Colon (tissue), 2 donors: Measurements from ENCODE around the gene NFATC4.
"Not testable (repeated sequence)": the region's sequence is repeated elsewhere in the genome, so short reads cannot be mapped to it uniquely, and the experiment has no call there.

ENCODE experiments used
- FAIRE-seq: peaks from 2 replicates; lab custom pipeline; 2012; peaks lifted over from hg19 to GRCh38; lab: Jason Lieb, UNC
- donor health status: control.
- donor health status: control.

The NFATC4 gene

GRCh38 chr14:24339284-24340151 is 28.5 kb upstream of the NFATC4 start, which contains the start of gene RIPK3:
Gene RIPK3 (minus strand): TSS chr14:24339991. CDS start chr14:24339826, 165 bp downstream.
- FAIRE-seq = no peak

- FAIRE-seq = no peak
Measured at GRCh38 chr14:24340606-24341005, 27.4 kb upstream of the NFATC4 start.

DNA sequence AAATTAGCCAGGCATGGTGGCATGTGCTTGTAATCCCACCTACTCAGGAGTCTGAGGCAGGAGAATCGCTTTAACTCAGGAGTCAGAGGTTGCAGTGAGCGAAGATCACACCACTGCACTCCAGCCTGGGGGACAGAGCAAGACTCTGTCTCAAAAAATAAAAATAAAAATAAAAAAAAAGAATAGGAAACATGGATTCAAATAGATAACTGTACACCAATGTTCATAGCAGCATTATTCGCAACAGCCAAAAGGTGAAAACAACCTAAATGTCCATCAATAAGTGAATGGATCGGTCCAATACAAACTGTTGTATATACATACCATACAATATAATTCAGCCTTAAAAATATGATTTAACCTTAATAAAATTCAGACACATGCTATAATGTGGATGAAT is 25.1 kb upstream of the NFATC4 start:
- no peak for FAIRE-seq

- FAIRE-seq = no peak
Measured at GRCh38 chr14:24343795-24344660, 24.0 kb upstream of the NFATC4 start.

- no peak for FAIRE-seq
Measured at GRCh38 chr14:24347134-24347533, 20.9 kb upstream of the NFATC4 start.

DNA sequence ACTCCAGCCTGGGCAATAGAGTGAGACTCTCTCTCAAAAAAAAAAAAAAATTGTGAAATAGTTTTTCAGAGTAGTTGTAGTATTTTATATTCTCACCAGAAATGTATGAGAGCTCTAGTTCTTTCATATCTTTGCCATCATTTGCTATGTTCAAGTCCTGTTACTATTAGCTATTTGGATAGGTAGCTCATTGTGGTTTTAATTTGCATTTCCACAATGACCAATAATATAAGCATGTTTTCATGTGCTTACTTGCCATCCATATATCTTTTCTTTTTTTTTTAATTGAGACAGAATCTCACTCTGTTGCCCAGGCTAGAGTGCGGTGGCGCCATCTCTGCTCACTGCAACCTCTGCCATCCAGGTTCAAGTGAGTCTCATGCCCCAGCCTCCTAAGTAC is 19.8 kb upstream of the NFATC4 start:
- FAIRE-seq = no peak

DNA sequence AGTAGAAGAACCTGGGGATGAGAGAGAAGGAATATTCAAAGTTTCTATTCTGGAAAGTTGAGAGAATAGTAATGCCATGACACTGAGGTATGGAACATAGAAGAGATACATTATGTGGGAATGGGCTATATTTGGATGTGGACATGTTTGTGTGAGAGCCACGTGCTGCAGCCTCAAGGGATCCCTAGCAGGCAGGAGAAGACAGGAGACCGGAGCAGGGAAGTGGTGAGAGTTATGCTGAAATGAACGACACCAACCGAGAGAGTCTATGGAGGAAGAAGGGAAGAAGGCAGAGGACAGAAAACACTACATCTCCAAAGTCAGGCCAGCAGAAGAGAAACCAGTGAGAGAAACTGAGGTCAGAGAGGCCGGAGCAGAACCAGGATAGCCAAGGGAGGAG is 18.2 kb upstream of the NFATC4 start:
- no peak for FAIRE-seq

DNA sequence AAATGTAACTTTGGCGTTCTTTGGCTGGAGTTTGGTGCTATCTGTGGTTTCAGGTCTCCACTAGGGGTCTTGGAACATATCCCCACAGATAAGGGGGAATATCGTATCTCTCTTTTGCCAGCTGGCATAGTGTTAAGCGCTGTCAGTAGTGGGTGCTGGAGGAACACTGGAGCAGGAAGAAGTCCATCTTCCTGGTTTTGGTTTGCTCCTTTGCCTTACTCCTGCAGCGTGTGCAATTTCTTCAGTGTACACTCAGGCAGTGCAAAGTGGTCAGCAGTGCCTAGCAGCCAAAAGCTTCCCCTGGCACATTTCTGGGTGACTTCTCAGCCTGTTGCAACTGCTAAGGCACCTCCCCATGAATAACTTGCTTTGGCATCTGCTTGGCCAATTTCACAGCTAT is 16.5 kb upstream of the NFATC4 start:
- FAIRE-seq = no peak

GRCh38 chr14:24353559-24354481 is 14.2 kb upstream of the NFATC4 start:
- no peak for FAIRE-seq

GRCh38 chr14:24354482-24354825 is 13.5 kb upstream of the NFATC4 start:
- FAIRE-seq = not testable (repeated sequence)

DNA sequence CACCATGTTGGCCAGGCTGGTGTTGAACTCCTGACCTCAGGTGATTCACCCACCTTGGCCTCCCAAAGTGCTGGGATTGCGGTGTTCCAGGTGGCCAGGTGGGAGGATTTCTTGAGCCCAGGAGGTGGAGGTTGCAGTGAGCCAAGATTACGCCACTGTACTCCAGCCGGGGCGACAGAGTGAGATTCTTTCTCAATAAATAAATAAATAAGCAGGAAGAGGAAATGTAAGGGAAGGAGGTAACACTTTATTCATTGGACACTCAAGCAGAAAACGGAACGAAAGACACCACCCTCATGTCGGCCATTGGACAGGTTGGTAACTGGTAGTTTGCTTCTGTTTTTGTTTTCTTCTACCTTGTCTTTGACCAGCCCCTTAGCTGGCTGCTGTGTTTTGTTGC is 13.0 kb upstream of the NFATC4 start:
- no peak for FAIRE-seq

DNA sequence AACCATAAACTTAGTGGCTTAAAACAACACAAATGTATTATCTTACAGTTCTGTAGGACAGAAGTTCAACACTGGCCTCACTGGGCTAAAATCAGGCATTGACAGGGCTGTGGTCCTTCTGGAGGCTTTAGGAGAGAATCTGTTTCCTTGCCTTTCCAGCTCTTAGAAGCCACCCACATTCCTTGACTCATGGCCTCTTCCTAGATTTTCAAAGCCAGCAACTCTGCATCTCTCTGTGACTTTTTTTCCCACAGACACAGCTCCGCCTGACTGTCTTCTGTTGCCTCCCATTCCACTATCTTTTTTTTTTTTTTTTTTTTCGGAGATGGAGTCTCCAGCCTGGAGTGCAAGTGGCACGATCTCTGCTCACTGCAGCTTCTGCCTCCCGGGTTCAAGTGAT is 11.8 kb upstream of the NFATC4 start:
- no peak for FAIRE-seq

DNA sequence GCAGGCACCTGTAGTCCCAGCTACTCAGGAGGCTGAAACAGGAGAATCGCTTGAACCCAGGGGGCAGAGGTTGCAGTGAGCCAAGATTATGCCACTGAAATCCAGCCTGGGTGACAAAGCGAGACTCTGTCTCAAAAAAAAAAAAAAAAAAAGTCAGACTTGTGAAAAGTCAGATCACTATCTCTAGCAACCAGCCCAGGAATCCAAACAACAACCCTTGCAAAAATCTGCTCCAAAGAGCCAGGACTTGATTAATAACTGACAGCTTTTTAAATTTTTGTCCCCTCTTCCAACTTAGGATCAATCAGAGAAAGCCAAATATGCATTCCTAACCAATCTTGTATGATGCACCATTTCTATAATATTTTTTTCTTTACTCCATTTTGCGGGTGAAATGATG is 7.7 kb upstream of the NFATC4 start:
- FAIRE-seq = no peak

DNA sequence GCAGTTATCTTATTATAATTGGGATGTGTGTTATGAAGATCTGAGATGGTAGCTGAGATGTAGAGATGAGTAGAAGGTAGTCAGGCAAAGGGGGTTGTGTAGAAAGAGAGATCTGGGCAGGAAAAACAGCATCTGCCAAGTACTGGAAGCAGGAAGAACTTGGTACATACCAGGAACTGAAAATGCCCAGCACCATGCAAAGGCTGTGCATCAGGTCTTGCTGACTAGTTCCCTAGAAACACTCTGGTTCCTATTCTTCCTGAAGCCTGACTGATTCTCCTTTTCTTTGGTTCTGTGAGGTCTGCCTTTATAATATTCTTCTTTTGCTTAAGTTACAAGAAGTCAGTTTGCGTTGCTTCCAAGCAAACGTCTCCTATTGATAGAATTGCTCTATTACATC is 6.7 kb upstream of the NFATC4 start:
- FAIRE-seq = no peak

- no peak for FAIRE-seq
Measured at GRCh38 chr14:24362241-24362960, 5.6 kb upstream of the NFATC4 start.

- no peak for FAIRE-seq
Measured at GRCh38 chr14:24363401-24363800, 4.6 kb upstream of the NFATC4 start.

DNA sequence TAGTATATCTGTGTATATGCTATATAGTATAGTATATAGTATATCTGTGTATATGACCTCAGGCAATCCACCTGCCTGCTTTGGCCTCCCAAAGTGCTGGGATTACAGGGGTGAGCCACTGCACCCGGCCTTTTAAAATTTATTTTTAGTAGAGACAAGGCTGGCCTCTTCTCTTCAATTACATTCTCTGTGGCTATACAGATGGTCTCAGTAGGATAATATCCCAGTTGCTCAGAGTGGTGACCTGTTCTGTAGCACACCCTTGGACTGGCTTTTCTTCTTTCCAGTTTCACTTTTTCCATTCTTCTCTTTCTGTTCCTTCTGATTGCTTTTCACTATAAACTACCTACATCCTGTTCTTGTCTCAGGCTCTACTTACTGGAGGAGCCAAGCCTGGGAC is 3.1 kb upstream of the NFATC4 start:
- FAIRE-seq = no peak

GRCh38 chr14:24365600-24366412 is 2.2 kb upstream of the NFATC4 start:
- no peak for FAIRE-seq

- no peak for FAIRE-seq
Measured at GRCh38 chr14:24366413-24366720, 1.6 kb upstream of the NFATC4 start.

DNA sequence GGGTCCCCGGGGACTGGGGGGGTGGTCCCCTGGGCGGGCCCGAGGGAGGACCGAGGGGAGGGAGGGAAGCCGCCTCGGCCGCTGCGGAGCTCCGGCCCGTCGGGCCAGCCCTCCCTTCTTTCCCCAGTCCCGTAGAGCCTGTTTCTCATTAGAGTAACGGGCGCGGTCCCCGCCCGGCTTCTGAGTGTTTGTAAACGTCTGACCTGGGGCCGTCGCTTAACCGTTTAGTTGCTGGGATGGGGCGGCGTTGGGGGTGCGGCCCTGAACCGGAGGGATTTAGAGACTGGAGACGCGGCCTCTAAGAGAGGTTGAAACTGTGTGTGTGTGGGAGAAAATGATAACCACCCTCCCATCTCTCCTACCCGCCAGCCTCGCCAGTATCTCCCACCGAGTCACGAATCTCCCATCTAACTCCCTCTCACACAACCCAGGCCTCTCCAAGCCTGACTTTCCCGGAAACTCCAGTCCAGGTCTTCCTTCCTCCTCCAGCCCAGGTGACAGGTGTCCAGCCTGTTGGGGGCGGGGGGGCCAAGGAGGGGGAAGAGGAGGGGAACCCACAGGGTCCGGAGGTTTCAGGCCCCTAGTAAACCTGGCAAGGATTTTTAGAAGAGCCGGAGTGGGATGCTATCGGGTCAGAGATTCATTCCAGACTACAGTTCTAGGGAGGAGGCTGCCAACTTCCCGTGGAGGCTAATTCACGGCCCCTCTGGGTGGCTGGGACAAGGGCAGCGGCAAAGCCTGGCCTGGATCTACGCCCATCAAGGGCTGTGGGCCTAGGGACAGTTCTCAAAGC is 1.1 kb upstream of the NFATC4 start:
- no peak for FAIRE-seq
